Activated CD8-positive, alpha-beta memory T cell treated with anti-CD3 and anti-CD28 coated beads for 1 hour (primary cell): Measurements from ENCODE around the gene RETSAT.

Experiments used
- DNase-seq, 2 donors: peaks; one replicate each; pipeline ENCODE4 v3.0.0-alpha.2; 2020; ENCODE audit warnings: low read depth in 1 of 2; ENCODE audit errors: extremely low read depth in 1 of 2

Gene RETSAT

DNA sequence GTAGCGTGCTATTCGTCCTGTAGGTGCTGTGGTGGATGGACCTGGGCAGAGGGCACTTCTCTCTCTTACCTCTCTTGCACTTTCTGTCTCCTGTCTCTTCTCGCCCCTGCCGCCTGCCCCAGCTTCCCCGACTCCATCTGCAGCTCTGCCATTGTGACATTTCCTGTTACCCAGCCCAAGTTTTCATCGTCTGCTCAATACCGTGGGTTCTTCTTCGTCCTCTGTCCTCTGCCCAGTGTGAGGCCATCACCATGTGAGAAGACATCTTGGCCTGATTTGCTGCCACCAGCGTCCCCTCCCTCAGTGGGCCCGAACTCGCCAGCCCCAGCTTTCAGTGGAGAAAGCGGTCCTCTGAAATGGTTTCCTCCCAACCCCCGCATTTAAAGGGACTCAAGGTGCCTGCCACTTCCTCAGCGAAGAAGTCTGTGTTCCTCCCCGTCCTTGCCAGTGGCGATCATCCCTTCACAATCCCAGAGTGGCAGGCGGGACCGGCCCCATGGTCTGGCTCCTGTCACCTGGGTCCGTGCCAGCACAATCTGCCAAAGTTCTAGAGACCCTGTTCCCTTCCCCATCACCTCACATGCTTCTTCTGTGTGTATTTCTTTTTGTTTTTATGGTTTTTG is 44.5 kb downstream of the RETSAT start:
- no peak for DNase-seq

DNA sequence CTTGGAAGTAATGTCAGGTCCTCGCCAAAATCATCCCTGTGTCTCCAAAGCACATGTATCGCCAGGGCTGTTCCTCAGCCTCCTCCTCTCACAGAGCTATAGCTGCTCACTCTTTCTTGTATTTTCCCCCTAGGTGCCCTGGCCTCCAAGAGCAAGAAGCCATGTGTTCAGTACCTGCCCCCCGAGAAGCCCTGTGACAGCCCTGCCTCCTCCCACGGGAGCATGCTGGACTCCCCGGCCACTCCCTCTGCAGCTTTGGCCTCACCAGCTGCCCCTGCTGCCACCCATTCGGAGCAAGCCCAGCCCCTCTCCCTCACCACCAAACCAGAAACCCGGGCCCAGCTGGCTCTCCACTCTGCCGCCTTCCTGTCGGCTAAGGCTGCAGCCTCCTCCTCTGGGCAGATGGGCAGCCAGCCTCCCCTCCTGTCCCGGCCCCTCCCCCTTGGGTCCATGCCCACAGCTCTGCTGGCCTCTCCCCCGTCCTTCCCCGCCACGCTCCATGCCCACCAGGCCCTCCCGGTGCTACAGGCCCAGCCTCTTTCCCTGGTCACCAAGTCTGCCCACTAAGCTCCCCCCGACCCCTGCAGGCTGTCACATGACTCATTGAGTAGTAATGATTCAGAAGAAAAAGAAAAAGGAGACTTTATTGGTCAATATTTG is 45.3 kb downstream of the RETSAT start:
- no peak for DNase-seq

DNA sequence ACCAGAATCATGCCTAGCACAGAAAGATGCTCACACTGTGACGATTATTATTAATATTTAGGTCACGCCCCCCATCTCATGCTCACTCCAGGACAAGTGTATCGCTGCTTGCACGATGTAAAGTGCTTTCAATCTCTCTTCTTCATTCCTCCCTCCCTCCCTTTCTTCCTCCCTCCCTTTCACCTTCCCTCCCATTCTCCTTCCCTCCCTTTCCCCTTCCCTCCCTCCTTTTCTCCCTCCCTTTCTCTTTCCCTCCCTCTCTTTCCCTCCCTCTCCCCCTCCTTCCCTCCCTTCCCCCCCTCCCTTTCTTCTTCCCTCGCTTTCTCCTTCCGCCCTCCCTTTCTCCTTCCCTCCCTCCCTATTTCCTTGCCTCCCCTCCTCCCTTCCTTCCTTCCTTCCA is 46.1 kb downstream of the RETSAT start:
- no peak for DNase-seq

DNA sequence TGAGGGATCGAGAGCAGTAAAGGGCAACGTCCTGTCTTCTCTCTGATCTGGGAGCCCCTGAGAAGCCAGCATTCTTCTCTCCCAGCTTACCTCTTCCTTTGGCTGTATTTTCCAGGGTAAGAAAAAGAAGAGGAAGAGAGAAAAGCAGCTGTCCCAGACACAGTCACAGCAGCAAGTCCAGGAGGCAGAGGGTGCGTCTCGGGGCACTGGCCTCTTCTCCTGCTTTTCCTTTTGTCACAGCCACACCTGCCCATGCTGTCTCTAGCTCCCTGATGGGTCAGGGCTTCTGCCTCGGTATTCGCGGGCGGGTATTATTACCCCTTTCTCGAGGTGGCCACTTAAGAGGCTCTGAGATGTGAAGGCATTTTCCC is 46.8 kb downstream of the RETSAT start:
- DNase-seq: no peak

DNA sequence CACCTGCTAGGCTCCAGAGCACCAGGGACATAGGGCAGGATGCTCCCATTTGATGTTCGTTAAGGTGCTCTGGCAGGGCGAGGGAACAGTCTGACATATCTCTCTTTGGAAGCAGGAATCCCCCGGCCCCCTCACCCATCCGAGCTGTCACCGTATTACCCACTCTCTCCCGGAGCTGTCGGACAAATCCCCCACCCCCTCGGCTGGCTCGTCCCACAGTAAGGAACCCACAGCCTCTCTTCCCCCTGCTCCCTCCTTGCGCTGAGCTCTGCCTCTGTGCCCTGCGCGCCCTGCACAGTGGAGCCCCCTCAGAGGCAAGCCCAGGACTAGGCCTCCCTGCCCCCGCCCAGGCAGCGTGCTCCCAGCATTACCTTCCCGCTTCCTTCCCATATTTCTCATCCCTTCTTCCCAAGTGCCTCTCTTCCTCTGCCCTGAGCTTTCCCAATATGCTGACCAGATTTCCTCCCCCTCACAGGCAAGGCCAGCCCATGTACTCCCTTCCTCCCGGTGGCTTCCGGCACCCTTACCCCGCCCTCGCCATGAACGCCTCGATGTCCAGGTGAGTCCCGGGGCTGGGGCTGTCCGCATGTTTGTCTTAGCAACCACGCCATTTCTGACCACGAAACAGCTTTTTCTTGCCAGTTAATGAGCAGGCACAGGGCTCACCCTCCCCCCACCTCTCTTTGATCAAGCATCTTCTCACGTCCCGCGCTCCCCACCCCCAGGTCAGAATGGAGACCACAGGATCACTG is 50.4 kb downstream of the RETSAT start:
- DNase-seq: no peak

DNA sequence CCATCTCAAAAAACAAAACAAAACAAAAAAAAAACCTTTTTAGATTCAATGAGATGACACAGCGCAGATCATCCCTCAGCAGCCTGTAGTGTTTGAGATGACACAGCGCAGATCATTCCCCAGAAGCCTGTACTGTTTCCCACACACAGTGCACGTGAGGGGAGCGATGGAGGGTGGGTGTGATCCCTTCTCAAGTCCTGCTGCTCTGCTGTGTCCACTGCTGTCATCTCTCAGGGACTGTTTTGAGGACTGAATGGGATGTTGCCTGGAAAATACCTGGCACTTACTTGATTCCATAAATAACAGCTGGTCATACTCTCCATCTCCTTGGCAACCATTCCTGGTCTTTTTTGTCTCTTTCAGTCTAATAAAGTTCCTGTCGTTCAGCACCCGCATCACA is 52.2 kb downstream of the RETSAT start:
- no peak for DNase-seq
